Fibroblast of skin of abdomen (primary cell): ENCODE data around the gene HK3.

Experiments
- DNase-seq: peaks from one replicate; pipeline ENCODE4 v3.0.0-alpha.2; 2013

The HK3 gene

DNA sequence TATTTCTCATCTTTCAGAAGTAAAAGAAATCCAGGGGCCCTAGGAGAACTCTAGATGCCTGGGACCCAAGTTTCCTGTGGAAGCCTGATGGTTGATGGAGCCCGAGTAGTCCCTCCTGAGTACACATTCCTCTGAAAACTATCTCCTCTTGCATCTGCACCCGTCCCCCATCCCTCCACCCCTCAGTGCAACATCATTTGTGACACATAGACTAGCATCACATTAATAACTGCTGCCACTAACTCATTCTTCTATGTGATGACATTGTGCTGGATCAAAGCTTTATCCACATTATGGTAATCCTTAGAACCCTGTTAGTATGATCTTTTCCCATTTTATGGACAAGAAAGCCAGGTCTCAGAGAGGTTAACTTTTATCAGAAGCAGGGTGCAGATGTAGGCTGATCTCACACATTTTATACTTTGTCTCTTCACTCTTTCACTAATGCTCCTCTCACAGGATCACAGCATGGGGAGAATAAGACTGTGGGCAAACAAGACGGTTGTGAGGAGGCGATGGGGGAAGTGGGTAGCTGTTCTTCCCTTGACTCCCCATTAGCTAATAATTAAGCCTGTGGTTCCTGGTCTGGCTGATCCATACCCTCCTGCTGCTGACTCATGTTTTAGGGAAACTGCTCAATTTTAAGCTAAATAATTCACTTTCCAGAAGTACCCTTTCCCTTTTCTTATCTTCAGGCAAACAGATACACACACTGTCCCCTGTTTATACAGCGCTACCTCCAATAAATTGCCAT, 3.9 kb upstream of the HK3 start:
- no peak for DNase-seq

- no peak for DNase-seq
Observed at GRCh38 chr5:176902102-176902814, 3.1 kb upstream of the HK3 start.

DNA sequence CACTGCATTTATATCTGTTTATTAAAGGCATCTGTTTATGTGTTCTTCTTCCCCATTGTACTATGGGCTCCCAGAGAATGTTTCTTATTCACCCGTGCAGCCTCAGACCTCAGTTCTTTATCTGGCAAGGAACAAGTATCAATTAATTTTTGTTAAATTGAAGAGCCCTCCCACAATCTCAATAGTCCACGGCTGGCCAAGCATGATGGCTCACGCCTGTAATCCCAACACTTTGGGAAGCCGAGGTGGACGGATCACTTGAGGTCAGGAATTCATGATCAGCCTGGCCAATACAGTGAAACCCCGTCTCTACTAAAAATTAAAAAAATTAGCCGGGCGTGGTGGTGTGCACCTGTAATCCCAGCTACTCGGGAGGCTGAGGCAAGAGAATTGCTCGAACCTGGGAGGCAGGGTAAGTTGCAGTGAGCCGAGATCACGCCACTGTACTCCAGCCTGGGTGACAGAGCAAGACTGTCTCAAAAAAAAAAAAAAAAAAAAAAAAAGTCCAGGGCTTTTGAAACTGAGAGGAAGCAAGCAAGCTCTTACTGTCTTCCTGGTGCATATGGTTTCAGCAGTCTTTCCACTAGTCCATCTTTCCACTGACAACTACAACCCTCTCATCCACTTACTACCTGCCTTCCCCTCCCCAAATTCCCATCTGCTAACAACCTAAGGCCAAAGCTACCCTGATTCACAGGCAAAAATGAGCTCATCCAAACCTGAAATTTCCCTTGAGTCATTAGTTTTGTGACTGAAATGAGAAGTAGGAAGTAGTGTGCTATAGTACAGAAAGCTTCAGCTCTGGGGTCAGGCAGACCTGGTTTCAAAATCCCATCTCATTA, 2.3 kb upstream of the HK3 start:
- no peak for DNase-seq

DNA sequence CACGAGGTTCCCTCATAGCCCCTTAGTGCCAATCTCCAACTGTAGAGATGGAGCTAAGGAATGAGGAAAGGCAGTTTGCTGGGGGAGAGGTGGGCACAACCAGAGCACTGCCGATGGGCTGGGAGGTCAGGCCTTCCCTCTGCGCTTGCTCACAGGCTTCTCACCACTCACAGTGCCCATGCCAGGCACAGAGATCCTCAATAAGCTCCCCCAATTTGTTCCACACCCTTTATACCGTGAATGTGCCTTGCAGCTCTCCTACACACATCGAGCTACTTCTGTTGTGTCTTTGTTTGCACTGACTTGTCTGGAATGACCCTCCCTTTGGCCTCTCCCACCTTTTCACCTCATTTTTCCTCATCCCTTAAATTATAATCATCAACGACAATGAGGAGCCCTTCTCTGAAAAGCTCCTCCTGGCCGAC, 1.6 kb upstream of the HK3 start:
- no peak for DNase-seq

DNA sequence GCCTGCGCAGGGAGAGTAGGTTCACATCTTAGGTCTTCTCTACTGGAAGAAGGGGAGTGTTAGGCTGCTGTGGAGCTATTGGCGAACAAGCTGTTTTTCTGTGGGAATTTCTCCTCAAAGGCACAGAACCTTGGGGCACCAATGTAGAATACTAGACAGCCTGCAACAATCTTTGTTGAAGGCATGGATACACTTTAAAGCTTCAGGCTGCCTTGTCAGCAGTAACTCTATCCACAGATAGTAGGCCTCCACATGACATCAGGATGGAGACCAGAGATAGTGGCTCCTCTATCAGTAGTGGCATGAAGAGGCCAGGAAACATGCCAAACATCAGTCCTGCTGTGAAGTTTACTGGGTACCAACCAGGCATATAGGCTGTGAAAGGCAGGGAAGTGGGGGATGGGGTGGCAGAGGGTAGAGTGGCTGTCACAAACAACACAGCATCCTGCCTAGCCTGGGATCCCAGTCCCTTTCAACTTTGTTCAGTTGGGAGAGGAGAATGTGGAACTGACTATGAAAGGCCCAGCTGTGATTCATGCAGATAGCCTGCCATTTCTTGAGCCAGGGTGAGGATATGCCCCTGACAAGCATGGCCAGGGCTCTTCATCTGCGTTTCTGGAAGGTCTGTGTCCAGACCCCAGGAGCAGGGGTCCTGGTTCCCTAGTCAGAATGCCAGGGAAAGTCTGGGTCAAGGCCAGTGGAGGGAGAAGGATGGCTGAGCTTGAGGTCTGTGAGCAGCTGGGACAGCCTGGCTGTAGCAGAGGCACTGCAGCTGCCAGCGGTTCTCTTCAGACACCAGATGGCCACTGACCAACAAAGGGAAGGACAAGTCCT, 1.0 kb upstream of the HK3 start:
- no peak for DNase-seq

GRCh38 chr5:176897263-176897662, 1.9 kb downstream of the HK3 start:
- DNase-seq: no peak

DNA sequence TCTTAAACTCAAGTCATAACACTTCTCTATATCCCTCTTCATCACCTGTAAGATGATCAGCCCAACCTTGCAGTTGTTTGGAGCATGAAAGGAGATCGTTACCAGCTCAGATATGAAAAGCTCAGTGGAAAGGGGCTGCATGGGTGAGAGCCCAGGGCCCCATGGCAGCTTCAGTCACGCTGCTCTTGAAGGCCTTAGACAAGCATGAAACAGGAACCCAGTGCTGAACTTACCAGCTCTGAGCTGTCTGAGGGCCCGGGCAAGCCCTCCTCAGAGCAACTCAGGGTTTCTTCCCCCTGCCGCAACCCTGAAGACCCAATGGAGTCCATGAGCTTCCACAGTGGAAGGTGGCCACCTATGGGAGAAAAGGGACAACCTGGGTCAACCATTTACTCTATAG, 3.3 kb downstream of the HK3 start:
- no peak for DNase-seq

DNA sequence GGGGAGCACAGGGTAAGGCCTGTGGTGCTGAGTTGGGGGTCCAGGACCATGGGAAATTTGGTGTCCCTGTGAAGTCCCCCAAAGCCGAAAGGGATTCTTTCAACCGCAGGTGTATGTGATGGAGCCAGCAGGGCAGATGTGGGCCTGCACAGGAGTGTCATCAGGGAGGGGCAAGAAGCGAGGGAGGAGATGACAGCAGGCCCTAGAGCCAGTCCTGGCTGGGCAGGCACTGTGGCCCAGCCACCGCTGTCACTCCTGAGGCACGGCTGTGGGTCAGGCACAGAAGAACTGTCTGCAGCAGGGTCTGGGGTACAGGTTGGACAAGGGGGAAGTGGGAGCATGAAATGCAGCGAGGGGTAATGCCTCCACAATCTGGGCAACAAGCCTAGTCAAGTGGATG, 4.8 kb downstream of the HK3 start:
- no peak for DNase-seq

DNA sequence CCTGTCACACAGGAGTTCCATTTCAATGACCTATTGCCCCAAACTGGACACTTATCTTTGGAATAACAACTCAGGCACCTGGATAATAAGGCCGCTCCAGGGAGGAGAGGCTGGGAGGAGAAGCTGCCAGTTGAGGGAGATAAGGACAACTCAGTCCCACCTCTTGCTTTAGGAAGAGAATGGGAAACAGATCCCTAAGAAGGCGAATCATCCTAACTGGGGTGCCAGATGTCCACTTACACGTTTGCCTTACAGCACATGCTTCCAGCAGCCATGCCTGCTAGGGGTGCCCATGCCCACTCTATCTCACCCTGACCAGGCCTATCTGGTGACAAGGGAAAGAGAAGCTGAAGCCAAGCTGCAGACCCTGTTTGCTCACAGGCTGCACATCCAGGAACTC, 6.5 kb downstream of the HK3 start:
- no peak for DNase-seq

DNA sequence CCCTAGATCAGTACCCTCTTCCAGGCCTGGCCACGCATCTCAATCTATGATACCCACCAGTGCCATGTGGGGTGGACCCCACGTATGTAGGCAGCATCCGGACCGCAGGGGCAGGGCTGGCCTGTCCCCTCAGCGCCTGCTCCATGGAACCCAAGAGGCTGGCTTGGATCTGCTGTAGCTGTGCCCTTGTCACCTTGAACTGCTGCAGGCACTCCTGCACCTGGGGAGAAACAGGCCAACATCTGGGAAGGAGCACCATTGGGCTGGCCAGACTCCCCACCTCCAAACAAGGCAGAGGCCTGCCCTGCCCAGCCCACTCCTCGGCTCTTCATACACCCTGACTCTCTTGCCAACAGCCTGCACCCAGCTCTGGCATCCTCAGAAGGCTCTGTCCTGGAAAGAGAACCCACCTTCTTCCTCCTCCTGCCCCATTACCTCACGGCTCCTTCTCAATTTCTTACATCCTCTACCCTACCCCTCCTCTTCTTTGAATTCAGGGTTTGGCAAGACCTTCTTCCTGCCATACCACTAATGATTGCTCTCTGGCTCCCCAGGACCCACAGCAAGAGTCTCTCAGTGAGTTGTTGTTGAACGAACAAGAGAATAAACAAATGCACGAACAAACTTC, 7.7 kb downstream of the HK3 start:
- no peak for DNase-seq

DNA sequence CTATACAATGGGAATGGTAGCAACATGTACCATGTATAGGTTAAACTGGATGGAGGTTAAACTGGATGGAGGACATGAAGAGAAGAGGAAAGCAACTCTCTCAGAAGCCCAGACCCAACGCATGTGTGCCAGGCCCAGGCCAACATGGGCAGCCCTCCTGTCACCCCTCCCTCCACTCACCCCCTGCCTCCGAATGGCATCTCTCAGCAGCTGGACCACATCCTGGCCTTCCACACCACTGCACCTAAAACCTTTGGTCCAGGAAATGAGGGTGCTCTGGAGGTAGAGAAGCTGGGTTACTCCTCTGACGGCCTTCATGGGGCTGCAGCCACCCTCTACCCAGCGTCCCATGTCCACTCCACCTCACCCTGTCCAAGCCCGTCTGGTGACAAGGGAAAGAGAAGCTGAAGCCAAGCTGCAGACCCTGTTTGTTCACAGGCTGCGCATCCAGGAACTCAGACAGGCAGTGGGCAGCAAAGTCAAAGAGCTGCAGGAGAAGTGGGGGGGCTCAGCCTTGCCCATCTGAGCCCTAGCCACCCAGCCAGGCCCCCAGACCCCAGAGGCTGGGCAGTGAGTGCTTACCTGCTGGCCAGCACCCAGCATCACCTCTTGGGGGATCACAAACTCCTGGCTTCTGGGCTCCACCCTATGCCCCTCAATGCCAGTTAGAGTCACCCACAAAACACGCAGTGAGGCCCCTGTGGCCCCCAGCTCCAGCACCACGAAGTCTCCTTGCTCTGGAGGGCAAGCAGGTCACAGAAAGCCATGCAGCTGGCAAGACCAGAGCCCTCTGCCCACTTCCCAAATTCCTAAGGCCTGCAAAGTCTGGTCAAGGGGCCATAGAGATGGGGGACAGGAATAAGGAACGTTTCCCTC, 8.5 kb downstream of the HK3 start:
- no peak for DNase-seq

DNA sequence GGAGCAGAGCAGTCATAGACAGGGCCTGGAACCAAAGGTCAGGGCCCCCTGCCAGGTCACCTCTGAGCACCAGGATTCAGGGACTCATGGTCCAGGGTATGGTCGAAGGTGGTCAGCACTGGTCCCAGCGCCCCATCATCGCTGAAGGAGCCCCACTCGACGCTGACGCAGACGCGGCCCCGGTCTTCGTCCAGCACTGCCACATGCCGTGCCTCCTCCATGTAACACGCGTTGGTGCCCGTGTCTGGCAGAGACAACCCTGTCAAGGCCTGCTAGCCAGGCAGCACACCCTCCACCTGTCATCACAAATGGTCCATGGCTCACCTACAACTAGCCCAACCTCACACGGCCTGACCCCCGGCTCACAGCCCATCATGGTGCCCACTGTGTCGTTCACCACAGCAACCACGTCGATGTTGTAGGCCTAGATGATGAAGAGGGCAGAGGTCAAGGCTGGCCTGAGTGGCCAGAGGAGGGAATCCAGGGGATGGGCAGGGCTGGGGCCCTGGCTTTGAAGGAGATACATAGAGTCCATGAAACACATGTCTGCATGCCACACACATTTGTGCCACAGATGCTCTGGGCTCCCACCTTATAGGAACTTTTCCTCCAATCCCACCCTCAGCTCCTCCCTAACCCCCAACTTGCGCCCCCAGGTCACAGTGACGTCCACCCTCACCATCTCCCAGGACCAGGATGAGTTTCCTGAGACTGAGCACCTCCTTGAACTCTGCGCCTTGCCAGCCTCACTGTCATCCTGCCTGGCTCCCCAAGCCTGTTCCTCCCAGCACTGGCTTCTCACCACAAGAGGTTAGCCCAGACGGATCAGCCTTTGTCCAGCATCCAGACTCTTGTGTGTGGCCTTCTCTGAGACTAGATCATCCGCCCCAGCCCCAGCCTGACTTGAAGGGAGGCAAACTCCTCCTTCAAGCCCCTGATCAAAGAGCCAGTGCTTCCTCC, 9.5 kb downstream of the HK3 start:
- DNase-seq: no peak

GRCh38 chr5:176888865-176889165, 10.3 kb downstream of the HK3 start:
- DNase-seq: no peak

DNA sequence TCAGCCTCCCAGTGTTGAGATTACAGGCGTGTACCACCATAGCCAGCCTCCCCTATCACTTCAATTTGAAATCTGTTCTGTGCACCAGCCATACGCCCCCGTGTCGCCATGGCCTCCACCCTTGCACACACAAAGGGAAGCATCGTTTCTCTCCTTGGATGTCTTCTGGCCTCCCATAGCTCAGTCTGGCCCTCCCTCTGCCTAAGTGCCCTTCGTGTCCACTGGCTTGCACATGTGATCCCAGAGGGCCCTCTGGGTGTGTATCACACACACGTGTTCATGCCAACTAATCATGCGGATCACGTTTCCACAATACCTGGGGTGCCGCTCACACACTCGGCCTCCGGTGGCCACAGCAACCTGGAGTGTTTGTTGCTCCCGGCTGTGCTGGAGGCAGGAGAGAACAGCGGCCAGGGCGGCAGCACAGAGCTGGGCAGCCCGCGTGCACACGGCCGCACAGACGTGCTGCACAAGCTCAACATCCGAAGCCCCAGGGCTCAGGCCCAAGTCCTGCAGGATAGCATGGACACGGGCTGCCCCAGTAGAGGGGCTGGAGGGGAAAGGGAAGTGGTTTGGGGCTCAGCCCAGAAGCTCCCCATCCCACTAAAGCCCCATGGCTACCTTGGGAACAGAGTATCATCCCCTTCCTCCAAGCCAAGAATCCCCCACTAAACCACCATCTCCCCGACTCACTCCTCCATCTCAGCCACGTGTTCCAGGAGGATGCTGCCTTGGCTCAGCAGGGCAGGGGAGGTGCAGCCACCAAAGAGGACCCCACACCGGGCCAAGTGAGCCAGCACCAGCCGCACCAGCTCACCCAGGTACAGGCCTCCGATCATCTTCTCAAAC, 10.9 kb downstream of the HK3 start:
- DNase-seq: no peak

DNA sequence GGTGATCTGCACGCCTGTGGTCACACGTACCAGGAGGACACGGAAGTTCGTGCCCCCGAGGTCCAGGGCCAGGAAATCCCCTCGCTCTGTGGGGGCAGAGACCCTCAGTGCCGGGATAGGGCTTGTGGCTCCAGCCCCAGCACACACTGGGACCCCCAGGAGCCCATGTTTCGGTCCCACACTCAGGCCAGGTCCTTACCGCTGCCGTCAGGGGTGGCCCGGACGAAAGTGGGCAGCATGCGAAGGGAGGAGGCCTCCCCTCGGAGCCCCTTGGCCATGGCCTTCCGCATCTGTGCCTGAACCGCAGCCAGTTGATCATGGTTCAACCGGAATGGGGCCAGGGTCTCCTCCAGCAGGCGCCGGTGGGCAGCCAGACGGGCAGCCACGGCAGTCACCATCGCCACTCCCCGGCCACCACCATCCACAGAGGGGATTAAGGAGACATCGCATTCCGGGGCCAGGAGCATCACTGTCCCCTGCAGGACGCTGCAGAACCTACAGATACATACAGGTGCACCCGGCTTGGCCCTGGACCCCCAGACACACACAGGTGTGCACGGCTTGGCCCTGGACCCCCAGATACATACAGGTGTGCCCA, 11.8 kb downstream of the HK3 start:
- no peak for DNase-seq

- no peak for DNase-seq
Observed at GRCh38 chr5:176886336-176887251, 12.6 kb downstream of the HK3 start.

DNA sequence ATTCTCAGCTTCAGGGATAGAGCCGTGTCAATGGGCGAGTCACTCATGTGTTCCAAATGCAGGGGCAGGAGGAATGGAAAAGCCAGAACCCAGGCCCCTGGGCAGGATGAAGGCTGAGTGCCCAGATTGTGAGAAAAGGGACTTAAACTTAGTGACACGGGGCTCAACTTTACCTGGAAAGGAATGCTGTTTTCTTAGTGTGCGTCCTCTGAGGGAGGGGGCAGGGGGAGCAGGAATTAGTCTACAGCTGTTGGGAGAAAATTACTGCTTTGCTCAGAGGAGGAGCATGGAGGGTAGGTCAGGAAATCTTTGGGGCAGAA, 14.6 kb downstream of the HK3 start:
- no peak for DNase-seq
